Iris pigment epithelial cell (primary cell): ENCODE data around the gene WNT10A.

Source experiments
- DNase-seq: peaks from one replicate; pipeline ENCODE4 v3.0.0-alpha.2; 2011; ENCODE audit warnings: low read depth

The WNT10A gene

GRCh38 chr2:218857371-218858137, 23.1 kb upstream of the WNT10A start:
- DNase-seq = no peak

- no peak for DNase-seq
Measured at GRCh38 chr2:218858138-218858445, 22.6 kb upstream of the WNT10A start.

GRCh38 chr2:218858671-218859555, 21.7 kb upstream of the WNT10A start:
- DNase-seq = no peak

- no peak for DNase-seq
Measured at GRCh38 chr2:218859556-218859987, 21.1 kb upstream of the WNT10A start, which contains the start of gene WNT6. Gene WNT6 (plus strand): TSS chr2:218859805. CDS start chr2:218860038, 233 bp downstream.

- DNase-seq = no peak
Measured at GRCh38 chr2:218859988-218860831, 20.4 kb upstream of the WNT10A start.

- peak; percentile 26 for DNase-seq
Measured at GRCh38 chr2:218860950-218861381, 19.7 kb upstream of the WNT10A start.

GRCh38 chr2:218861645-218862318, 18.9 kb upstream of the WNT10A start:
- no peak for DNase-seq

- no peak for DNase-seq
Measured at GRCh38 chr2:218863021-218863520, 17.6 kb upstream of the WNT10A start.

GRCh38 chr2:218865396-218865795, 15.3 kb upstream of the WNT10A start:
- no peak for DNase-seq

- no peak for DNase-seq
Measured at GRCh38 chr2:218865999-218866398, 14.7 kb upstream of the WNT10A start.

GRCh38 chr2:218867900-218868299, 12.8 kb upstream of the WNT10A start:
- DNase-seq = no peak

GRCh38 chr2:218869064-218869463, 11.6 kb upstream of the WNT10A start:
- DNase-seq = no peak

GRCh38 chr2:218870984-218871344, 9.7 kb upstream of the WNT10A start:
- DNase-seq = no peak

GRCh38 chr2:218871345-218872302, 9.0 kb upstream of the WNT10A start:
- no peak for DNase-seq

GRCh38 chr2:218872645-218873358, 7.8 kb upstream of the WNT10A start:
- DNase-seq = no peak

- no peak for DNase-seq
Measured at GRCh38 chr2:218873359-218874194, 7.1 kb upstream of the WNT10A start.

- DNase-seq = no peak
Measured at GRCh38 chr2:218875692-218876246, 4.9 kb upstream of the WNT10A start.

- peak; percentile 44 for DNase-seq
Measured at GRCh38 chr2:218876562-218877219, 4.0 kb upstream of the WNT10A start.
